Hematopoietic multipotent progenitor cell treated with erythropoietin and hydrocortisone succinate and interleukin-3 and kit ligand, for 4 days (in vitro differentiated cells): ENCODE results near the gene RNF144A.
A peak's percentile ranks its signal among the peaks of the same experiment; 100 is the strongest.
"Not testable (repeated sequence)": the region's sequence is repeated elsewhere in the genome, so short reads cannot be mapped to it uniquely, and the experiment has no call there.

Source experiments
- DNase-seq: peaks from one replicate; pipeline ENCODE4 v3.0.0-alpha.2; 2015

Gene RNF144A

GRCh38 chr2:6917071-6917760, at the start of gene RNF144A:
Gene RNF144A, plus strand, starts transcription at chr2:6917412. Its CDS starts 79,515 bp downstream, at chr2:6996927.
- DNase-seq: peak; percentile 87

- peak; percentile 81 for DNase-seq
These were observed 44.8 kb upstream of the RNF144A start for GRCh38 chr2:6872394-6872793.

GRCh38 chr2:6874032-6874431, 43.2 kb upstream of the RNF144A start:
- DNase-seq: no peak

GRCh38 chr2:6876309-6876708, 40.9 kb upstream of the RNF144A start:
- DNase-seq: peak; percentile 61

- DNase-seq: peak; percentile 85
These were observed 39.6 kb upstream of the RNF144A start, which contains the start of gene RSAD2 for GRCh38 chr2:6877402-6878304. Gene RSAD2, plus strand, starts transcription at chr2:6877777. Its CDS starts 24 bp downstream, at chr2:6877801.

GRCh38 chr2:6878549-6878948, 38.7 kb upstream of the RNF144A start:
- peak; percentile 75 for DNase-seq

- DNase-seq: no peak
These were observed 38.2 kb upstream of the RNF144A start for GRCh38 chr2:6879011-6879410.

- peak; percentile 98 for DNase-seq
These were observed 36.9 kb upstream of the RNF144A start for GRCh38 chr2:6880200-6880733.

GRCh38 chr2:6881046-6881445, 36.2 kb upstream of the RNF144A start:
- DNase-seq: peak; percentile 65

GRCh38 chr2:6881516-6881915, 35.7 kb upstream of the RNF144A start:
- no peak for DNase-seq

- no peak for DNase-seq
These were observed 33.6 kb upstream of the RNF144A start for GRCh38 chr2:6883448-6884122.

- DNase-seq: peak; percentile 55
These were observed 31.7 kb upstream of the RNF144A start for GRCh38 chr2:6885551-6885950.

- peak; percentile 75 for DNase-seq
These were observed 31.2 kb upstream of the RNF144A start for GRCh38 chr2:6885968-6886367.

- DNase-seq: peak; percentile 95
These were observed 29.4 kb upstream of the RNF144A start for GRCh38 chr2:6887751-6888192.

GRCh38 chr2:6888724-6889123, 28.5 kb upstream of the RNF144A start:
- DNase-seq: no peak

- peak; percentile 95 for DNase-seq
These were observed 23.2 kb upstream of the RNF144A start for GRCh38 chr2:6893876-6894482.

GRCh38 chr2:6896930-6897759, 20.1 kb upstream of the RNF144A start:
- DNase-seq: peak; percentile 82

- not testable (repeated sequence) for DNase-seq
These were observed 14.6 kb upstream of the RNF144A start for GRCh38 chr2:6902581-6902980.

GRCh38 chr2:6905668-6906067, 11.5 kb upstream of the RNF144A start:
- no peak for DNase-seq

GRCh38 chr2:6906165-6906741, 11.0 kb upstream of the RNF144A start:
- DNase-seq: no peak

GRCh38 chr2:6908291-6908690, 8.9 kb upstream of the RNF144A start:
- no peak for DNase-seq
